ENCODE data around the gene GPS2.

GPS2 gene

GRCh38 chr17:7327056-7327455 lies 11.9 kb upstream of the GPS2 start:
- no peaks in the 10 kb centered on the region for H3K27me3 ChIP-seq
- H3K36me3 ChIP-seq: peaks cover 28% of the 10 kb centered on the region
- no peak overlapping the region for H3K27ac ChIP-seq
- H3K9me3 ChIP-seq: no peaks in the 10 kb centered on the region
- H3K4me3 ChIP-seq (ENCODE audit: low read depth in 1 of 2, low read length in 1 of 2): no peak overlapping the region
- H3K4me1 ChIP-seq (ENCODE audit: control insufficient read depth in 1 of 2, insufficient read depth in 1 of 2, low read depth in 1 of 2, low read length in 1 of 2): peaks cover 19 to 20% of the 10 kb centered on the region in 2 experiments
- TF ChIP-seq CTCF (IDR thresholded peaks at IDR 0.05): no peak

GRCh38 chr17:7326186-7326585 lies 11.0 kb upstream of the GPS2 start:
- Histone ChIP-seq H3K36me3 (peaks cover 37% of the 10 kb centered on the region), H3K27me3 (no peaks in the 10 kb centered on the region)
- TF ChIP-seq CTCF (IDR thresholded peaks at IDR 0.05): no peak

GRCh38 chr17:7325031-7325528 lies 9.9 kb upstream of the GPS2 start:
- Histone ChIP-seq H3K27me3 (no peaks in the 10 kb centered on the region), H3K36me3 (peaks cover 48% of the 10 kb centered on the region), H3K4me3 (ENCODE audit: low read depth in 1 of 2, low read length in 1 of 2) (no peak overlapping the region), H3K27ac (no peak overlapping the region), H3K4me1 (ENCODE audit: control insufficient read depth in 1 of 2, insufficient read depth in 1 of 2, low read depth in 1 of 2, low read length in 1 of 2) (peaks cover 8 to 14% of the 10 kb centered on the region in 2 experiments), H3K9me3 (no peaks in the 10 kb centered on the region)
- no peak for TF ChIP-seq CTCF (IDR thresholded peaks at IDR 0.05)

More at GRCh38 chr17:7326186-7326585, 11.0 kb upstream of the GPS2 start:
- H3K27ac ChIP-seq: no peak overlapping the region
- H3K4me1 ChIP-seq (ENCODE audit: control insufficient read depth in 1 of 2, insufficient read depth in 1 of 2, low read depth in 1 of 2, low read length in 1 of 2): peaks cover 14 to 20% of the 10 kb centered on the region in 2 experiments
- no peaks in the 10 kb centered on the region for H3K9me3 ChIP-seq
- H3K4me3 ChIP-seq (ENCODE audit: low read depth in 1 of 2, low read length in 1 of 2): no peak overlapping the region

- no peak for TF ChIP-seq CTCF (IDR thresholded peaks at IDR 0.05)
- Histone ChIP-seq H3K9me3 (no peaks in the 10 kb centered on the region), H3K4me1 (ENCODE audit: control insufficient read depth in 1 of 2, insufficient read depth in 1 of 2, low read depth in 1 of 2, low read length in 1 of 2) (peaks cover 8 to 13% of the 10 kb centered on the region in 2 experiments), H3K27ac (no peak overlapping the region), H3K27me3 (no peaks in the 10 kb centered on the region), H3K36me3 (peaks cover 49% of the 10 kb centered on the region), H3K4me3 (ENCODE audit: low read depth in 1 of 2, low read length in 1 of 2) (no peak overlapping the region)
Measured at GRCh38 chr17:7324438-7324779, 9.2 kb upstream of the GPS2 start.

- no peak overlapping the region for H3K27ac ChIP-seq
- TF ChIP-seq CTCF (IDR thresholded peaks at IDR 0.05): peak; percentile 84
- peaks cover 7 to 10% of the 10 kb centered on the region in 2 experiments for H3K4me1 ChIP-seq (ENCODE audit: control insufficient read depth in 1 of 2, insufficient read depth in 1 of 2, low read depth in 1 of 2, low read length in 1 of 2)
- H3K36me3 ChIP-seq: peaks cover 51% of the 10 kb centered on the region
- H3K4me3 ChIP-seq (ENCODE audit: low read depth in 1 of 2, low read length in 1 of 2): no peak overlapping the region
- no peaks in the 10 kb centered on the region for H3K9me3 ChIP-seq
- no peaks in the 10 kb centered on the region for H3K27me3 ChIP-seq
Measured at GRCh38 chr17:7323731-7324437, 8.7 kb upstream of the GPS2 start.

All from neutrophil (primary cell).